Hypothalamus (tissue), 51 donors: ENCODE results near the gene LHFPL2.
A peak's percentile ranks its signal among the peaks of the same experiment; 100 is the strongest.

Experiments
- DNase-seq, 51 donors: peaks; one replicate each; lab custom pipeline; 2025; lab: John Stamatoyannopoulos, UW

LHFPL2 gene

GRCh38 chr5:78600687-78601414 lies 47.7 kb downstream of the LHFPL2 start:
- DNase-seq, result no peak

DNA sequence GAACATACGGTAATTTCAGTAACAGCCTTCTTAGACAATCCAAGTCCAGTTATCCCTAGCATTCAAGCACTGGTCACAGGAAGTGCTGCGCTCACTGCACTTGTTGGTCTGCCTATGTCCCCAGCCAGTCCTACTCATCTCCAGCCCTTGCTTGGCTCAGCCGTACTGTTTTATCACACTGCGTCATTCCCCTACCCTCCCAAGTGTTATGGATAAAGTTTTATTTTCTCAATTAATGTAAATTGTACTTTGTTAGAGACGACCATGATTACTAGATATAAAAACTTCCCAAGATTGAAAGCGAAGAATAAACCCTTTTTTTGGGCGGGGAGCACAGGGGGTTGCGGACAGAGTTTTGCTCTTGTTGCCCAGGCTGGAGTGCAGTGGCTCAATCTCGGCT lies 49.6 kb downstream of the LHFPL2 start:
- DNase-seq, result no peak

- no peak for DNase-seq
Observed at GRCh38 chr5:78597974-78598371, 50.6 kb downstream of the LHFPL2 start.

DNA sequence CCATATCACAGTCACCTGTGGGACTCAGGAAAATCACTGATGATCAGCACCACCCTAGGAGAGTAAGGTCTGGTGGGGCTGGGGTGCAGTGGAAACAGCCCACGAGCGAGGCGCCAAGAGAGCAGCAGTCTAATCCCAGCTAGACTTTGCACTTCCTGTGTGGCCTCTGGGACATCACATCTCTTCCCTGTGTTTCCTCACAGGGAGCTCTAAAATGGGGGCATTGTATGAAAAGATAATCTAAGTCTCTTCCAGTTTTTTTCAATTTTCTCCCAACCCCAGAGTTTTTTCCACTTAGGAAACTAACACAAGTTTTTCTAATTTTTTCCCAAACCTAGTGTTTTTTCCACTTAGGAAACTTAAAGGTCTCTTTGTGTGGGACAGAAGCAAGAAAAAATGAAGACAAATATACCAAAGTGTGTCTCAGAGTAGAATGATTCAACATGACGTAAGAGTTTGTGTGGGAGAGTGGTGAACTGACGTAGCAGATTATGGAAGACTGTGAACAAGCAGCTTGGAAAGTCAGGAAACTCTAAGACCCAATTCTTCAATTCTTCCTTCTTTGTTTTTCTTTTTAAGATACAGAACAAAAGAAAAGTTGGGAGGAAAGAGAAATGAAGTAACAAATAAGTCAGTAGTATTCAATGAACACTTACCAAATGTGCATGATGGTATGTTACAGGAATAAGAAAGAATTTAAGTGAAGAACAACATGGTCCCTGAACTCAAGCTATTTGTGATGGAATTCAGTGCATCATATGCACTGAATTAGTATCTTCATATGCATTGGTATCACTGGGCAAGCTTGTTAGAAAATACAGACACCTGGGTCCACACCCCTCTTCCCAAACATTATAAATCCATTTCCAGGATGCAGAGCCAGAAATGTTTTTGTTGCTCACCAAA lies 51.3 kb downstream of the LHFPL2 start:
- DNase-seq, result no peak

DNA sequence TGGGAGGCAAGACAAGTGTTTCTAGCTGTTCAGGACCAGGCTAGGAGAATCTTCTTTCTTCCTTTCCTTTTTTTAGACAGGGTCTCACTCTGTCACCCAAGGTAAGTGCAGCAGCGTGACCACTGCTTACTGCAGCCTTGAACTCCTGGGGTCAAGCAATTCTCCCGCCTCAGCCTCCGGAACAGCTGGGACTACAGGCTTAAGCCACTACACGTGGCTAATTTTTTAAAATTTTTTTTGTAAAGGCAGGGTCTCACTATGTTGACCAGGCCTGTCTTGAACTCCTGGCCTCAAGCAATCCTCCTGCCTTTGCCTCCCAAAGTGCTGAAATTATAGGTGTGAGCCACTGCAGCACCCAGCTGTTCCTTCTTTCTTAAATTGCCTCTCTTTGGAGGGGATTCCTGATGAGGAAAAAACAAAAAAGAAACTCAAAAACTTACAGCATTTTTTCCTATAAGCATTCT lies 53.1 kb downstream of the LHFPL2 start:
- no peak for DNase-seq

- DNase-seq, result no peak
Observed at GRCh38 chr5:78594610-78595457, 53.7 kb downstream of the LHFPL2 start.

DNA sequence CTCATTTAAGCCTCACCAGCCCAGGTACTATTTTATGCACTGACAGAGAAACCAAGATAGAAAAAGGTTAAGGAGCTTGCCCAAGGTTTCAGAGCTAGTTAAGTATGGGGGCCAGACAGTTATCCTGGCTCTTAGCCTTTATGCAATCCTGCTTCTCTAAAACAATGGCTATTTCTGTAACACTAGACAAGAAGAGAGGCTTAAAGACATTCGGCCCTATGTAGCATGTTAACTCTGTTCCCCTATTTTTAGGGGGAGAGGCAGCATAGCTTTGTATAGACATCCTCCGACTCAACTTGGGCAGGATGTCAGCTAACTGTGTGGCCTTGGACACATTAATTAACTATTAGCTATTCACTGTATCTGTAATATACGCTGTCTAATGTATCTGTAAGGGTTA lies 54.6 kb downstream of the LHFPL2 start:
- DNase-seq, result no peak

- no peak for DNase-seq
Observed at GRCh38 chr5:78593465-78593864, 55.1 kb downstream of the LHFPL2 start.

GRCh38 chr5:78592735-78593386 lies 55.7 kb downstream of the LHFPL2 start:
- DNase-seq, result no peak

DNA sequence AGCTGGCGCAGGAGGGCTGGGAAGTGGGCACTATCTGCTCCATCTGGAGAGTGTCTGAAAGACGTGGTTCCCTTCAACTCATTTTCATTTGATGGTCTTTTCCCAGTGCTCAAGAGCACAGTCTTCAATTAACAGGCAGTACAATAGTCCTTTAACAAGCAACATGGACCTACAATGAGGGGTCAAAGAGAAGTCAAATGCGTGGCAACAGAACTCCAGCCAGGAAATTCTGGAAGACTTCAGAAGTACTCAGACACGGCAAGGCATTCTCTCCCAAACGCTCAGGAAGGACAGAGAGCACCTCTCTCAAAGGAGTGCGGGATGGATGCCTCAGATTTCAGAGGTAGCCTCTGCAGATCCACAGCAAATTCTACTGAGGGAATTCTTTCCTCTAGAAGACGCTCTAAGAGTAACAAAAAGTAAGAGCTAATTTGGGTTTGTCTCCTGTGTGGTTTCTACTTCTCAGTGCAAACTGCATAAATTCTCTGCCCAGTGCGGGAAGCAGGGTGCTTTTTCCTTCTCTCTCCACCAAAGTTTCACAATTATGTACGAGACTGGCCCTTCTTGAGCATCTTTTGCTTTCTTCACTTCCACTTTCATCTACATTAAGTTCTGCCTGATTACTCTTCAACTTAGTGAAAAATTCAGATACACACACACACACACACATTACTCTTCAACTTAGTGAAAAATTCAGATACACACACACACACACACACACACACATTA lies 56.4 kb downstream of the LHFPL2 start:
- DNase-seq, result no peak

DNA sequence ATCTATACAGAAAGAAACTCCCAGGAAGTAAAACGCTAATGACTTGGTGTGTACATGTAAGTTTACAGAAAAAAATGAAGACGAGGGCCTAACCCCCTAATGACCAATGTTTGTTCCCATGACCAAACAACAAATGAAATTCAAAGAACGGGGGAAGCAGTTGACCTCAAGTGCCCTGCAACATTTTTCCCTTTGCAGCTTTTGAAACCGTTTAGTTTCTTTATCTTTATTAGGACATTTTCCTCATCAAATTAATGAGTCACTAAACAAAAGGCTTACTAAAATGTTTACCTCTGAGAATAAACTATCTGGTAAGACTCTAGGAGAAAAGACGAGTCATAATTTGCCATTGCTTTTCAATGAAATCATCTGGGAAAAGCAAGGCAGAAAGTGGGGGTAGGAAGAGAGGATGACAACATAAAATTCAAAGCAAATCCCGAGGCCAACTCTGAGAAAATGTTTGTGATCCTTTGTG lies 57.4 kb downstream of the LHFPL2 start:
- no peak for DNase-seq

- DNase-seq, result no peak
Observed at GRCh38 chr5:78589923-78590322, 58.6 kb downstream of the LHFPL2 start.

DNA sequence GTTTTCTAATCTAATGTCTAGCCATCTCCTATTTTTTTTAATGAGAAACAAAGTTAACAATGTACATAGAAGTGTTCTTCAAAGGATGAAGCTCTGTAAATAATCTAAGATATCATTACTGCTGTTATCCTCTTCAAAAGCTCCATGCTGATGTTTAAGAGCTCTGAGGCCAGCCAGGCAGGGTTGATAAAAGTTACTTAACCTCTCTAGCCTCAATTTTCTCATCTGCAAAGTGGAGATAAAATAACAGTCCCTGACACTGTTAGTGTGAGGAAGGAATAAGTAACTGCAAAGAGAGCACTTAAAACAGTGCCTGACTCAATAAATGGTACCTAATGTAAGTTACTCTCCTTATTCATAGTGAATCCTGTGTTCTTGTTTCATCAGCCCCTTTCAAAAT lies 60.1 kb downstream of the LHFPL2 start:
- DNase-seq, result no peak

GRCh38 chr5:78587775-78588291 lies 60.7 kb downstream of the LHFPL2 start:
- DNase-seq, result no peak

- no peak for DNase-seq
Observed at GRCh38 chr5:78587081-78587774, 61.3 kb downstream of the LHFPL2 start.

DNA sequence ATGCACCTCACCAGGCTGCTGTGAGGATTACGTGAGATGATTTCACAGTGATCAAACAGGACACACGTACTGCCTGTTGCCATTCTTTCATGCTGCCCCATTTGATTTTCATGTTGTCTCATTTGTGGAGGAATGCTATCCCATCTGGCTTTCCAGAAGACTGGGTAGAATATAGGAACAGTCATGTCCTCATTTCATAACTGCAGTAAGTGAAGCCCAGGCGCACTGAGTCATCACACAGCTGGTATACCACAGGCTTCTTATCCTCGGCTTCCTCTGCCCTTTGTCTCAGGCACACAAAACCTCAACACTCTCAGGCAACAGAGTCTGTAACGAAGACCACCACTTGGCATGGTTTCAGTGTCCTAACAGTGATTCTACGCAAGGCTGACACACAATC lies 62.3 kb downstream of the LHFPL2 start:
- peak in 1 of 51 donors; percentile 45 for DNase-seq

DNA sequence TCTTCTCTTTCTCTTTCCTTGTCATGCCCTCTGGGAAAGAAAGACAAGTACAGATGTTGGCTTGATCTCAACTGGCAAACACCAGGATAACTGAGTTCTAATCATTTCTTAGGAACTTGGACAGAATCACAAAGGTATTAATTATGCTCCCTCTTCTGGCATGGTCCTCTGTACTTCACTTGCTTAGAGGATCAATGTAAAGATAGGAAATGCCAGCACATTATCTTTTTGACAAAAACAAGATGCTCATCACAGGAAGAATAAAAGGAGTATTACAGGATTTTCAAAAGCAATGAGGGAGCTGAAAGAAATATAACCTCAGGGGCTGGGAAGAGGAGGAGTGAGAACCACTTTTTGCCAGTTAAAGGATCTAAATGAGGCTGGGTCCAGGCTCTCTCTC lies 70.6 kb downstream of the LHFPL2 start:
- no peak for DNase-seq

GRCh38 chr5:78577071-78577807 lies 71.3 kb downstream of the LHFPL2 start:
- no peak for DNase-seq
